OCI-LY3 (cell line): ENCODE results near the gene TANGO2.

Experiments
- EZH2phosphoT487 ChIP-seq: fragments of 200-600 bp; shearing (Covaris generic); IDR thresholded peaks from 2 replicates; pipeline ENCODE4 v1.6.1; 2018; ENCODE audit warnings: antibody characterized with exemption, mixed run types, low read depth
- TF ChIP-seq, protein P1 (sequence below): fragments of 200-600, 300-600 bp; sonication (generic); IDR thresholded peaks from 2 replicates; pipeline ENCODE4 v1.5.1; 2014; ENCODE audit warnings: antibody characterized with exemption, low read length, low read depth

- TF ChIP-seq, protein P1, sequence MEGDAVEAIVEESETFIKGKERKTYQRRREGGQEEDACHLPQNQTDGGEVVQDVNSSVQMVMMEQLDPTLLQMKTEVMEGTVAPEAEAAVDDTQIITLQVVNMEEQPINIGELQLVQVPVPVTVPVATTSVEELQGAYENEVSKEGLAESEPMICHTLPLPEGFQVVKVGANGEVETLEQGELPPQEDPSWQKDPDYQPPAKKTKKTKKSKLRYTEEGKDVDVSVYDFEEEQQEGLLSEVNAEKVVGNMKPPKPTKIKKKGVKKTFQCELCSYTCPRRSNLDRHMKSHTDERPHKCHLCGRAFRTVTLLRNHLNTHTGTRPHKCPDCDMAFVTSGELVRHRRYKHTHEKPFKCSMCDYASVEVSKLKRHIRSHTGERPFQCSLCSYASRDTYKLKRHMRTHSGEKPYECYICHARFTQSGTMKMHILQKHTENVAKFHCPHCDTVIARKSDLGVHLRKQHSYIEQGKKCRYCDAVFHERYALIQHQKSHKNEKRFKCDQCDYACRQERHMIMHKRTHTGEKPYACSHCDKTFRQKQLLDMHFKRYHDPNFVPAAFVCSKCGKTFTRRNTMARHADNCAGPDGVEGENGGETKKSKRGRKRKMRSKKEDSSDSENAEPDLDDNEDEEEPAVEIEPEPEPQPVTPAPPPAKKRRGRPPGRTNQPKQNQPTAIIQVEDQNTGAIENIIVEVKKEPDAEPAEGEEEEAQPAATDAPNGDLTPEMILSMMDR: peak; percentile 8; the same call in 1 of the 2 replicates
- no peak for TF ChIP-seq EZH2phosphoT487
Measured at GRCh38 chr22:20014526-20015186, 6.3 kb upstream of the TANGO2 start.
